Myocyte (in vitro differentiated cells): ENCODE measurements around the gene PYGO1. TPM values are rescaled to one million over a fixed set of nuclear protein-coding genes. Genes with fewer than 3 reads are reported as not detected.
"Not testable (repeated sequence)": the region's sequence is repeated elsewhere in the genome, so short reads cannot be mapped to it uniquely, and the experiment has no call there.

Experiments used
- DNase-seq: peaks from one replicate; pipeline ENCODE4 v3.0.0-alpha.2; 2012; ENCODE audit warnings: low read depth
- total RNA-seq: library from RNA; depleted of rRNA; stranded (reverse); fragments of >200 nt; gene quantifications from 2 replicates; pipeline ENCODE4 v1.2.3, GENCODE V29; 2014

PYGO1 gene
- total RNA-seq, 1 donor from 2014 or later, result 13.9 TPM

DNA sequence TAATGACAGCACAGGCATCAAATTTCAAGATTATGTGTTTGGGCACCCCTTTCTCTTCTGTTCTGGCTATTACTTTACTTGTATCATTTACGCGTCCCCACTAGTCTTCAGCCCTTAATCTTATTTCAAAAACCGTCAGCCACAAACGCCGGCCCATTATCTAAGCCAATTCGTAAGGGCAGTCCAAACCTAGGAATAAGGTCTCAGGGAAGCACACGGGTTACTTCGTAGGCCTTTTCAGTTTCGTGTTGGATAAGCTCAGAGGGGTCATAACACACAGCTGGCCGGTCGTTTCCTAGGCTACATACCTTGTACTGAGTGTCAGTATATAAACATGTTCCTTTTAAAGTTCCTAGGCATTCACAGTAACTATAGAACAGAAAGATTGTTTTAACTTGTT is 75.0 kb downstream of the PYGO1 start:
- no peak for DNase-seq

DNA sequence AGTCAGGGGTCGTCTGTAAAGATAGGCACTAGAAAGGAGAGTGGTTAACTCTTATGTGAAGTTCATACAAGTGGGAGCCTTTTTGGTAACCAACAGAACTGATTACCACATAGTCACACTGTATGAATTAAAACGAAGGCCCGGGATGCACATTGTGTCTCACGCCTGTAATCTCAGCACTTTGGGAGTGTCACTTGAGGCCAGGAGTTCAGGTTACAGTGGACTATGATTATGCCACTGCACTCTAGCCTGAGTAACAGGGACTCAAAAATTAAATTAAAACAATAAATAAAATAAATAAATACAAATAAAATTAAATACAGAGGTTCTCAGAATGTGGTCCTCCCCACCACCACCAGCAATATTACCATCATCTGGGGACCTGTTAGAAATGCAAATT is 80.6 kb downstream of the PYGO1 start:
- DNase-seq, result no peak

GRCh38 chr15:55505407-55505806 is 82.7 kb downstream of the PYGO1 start:
- not testable (repeated sequence) for DNase-seq

GRCh38 chr15:55499151-55499550 is 89.0 kb downstream of the PYGO1 start:
- no peak for DNase-seq

- DNase-seq, result peak; percentile 91
Measured at GRCh38 chr15:55498109-55498938, 89.8 kb downstream of the PYGO1 start.

DNA sequence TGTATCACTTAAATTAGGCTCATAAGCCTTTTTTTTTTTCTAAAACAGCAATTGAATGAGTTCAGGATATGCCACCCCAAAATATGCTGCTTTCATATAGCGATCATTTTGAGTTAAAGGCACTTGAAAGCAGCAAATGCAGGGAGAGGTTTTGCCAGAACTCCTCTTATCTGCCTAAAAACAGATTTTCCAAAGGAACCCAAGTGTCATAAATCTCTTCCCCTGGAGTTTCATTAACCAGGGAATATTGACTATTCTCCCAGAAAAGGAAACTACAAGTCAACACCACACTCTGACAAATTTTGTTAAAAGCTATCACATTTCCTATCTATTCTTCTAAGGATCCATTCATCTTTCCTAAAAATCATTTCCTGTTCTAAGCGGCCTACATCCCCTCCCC is 91.4 kb downstream of the PYGO1 start:
- no peak for DNase-seq

DNA sequence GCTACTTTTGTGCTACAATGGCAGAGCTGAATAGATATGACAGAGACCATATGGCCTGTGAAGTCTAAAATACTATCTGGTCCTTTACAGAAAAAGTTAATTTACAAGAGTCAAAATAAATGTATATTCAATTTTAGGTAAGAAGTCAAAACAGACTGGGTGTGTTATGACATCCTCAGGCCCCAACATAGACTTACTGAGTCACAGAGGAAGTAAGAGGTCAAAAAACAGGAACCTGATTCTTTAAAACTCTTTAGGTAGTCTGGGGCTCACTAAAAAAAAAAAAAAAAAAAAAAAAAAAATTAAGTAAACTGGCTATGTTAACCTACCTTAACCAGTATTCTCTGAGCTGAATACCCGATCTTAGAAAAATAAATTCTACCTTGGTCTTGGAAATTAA is 93.2 kb downstream of the PYGO1 start:
- no peak for DNase-seq

- DNase-seq, result peak; percentile 58
Measured at GRCh38 chr15:55488952-55489600, 99.1 kb downstream of the PYGO1 start.

Other genes starting within 250 kb of the PYGO1 start
- gene CCPG1, start 180.0 kb downstream of the PYGO1 start, total RNA-seq, result 63.6 and 64.1 TPM in 2 replicates
- 5.4 and 8.5 TPM in 2 replicates for gene PIERCE2, start 179.8 kb downstream of the PYGO1 start, total RNA-seq
- 1.0 and 1.9 TPM in 2 replicates for gene DNAAF4, start 80.1 kb downstream of the PYGO1 start, total RNA-seq
- gene PRTG, start 154.8 kb upstream of the PYGO1 start, total RNA-seq, result 1.7 and 3.7 TPM in 2 replicates